ENCODE data around the gene CCDC178.
"Not testable (repeated sequence)": the region's sequence is repeated elsewhere in the genome, so short reads cannot be mapped to it uniquely, and the experiment has no call there.

CCDC178 gene

GRCh38 chr18:32974421-32975162, 465.9 kb downstream of the CCDC178 start:
- DNase-seq = no peak

DNA sequence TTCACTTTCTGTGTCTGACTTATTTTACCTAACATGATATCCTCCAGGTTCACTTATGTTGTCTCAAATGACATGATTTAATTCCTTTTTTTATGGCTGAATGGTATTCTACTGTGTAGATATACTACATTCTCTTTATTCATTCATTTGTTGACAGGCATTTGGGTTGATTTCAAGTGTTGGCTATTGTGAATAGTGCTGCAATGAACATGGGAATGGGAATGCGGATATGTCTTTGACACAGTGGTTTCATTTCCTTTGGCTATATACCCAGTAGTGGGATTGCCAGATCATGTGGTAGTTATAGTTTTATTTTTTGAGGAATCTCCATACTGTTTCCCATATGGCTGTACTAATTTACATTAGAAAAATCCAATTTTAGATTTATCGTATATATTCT, 472.3 kb downstream of the CCDC178 start:
- no peak for DNase-seq

DNA sequence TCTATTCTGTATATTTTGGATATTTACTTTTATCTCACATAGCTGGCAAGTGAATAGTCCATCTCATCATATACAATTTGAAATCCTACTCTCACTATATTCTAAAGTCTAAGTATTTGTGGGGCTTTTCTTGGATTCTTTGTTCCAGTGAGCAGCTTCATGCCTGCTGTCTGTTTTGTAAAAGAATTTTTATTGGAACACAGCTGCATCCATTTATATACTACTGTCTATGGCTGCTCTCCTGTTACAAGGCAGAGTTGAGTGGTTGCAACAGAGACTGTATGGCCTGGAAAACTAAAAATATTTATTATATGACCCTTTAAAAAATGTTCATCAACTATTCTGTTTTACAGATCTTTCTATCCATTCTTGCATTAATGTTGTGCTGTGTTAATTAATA, 474.4 kb downstream of the CCDC178 start:
- DNase-seq = no peak

- DNase-seq = peak; percentile 84
These were observed 479.0 kb downstream of the CCDC178 start for GRCh38 chr18:32961538-32961937.

GRCh38 chr18:32958746-32959145, 481.8 kb downstream of the CCDC178 start:
- DNase-seq = peak; percentile 10

GRCh38 chr18:32956591-32957315, 483.8 kb downstream of the CCDC178 start:
- DNase-seq = peak; percentile 9

DNA sequence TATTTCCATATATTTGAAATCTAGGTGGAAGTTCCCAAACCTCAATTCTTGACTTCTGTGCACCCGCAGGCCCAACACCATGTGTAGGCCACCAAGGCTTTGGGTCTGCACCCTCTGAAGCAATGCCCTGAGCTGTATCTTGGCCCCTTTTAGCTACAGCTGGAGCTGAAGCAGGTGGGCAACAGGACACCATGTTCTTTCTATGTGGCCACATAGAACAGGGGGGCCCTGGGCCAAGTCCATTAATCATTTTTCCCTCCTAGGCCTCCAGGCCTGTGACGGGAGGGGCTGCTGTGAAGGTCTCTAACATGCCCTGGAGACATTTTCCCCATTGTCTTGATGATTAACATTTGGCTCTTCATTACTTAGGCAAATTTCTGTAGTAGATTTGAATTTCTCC, 488.2 kb downstream of the CCDC178 start:
- not testable (repeated sequence) for DNase-seq

DNA sequence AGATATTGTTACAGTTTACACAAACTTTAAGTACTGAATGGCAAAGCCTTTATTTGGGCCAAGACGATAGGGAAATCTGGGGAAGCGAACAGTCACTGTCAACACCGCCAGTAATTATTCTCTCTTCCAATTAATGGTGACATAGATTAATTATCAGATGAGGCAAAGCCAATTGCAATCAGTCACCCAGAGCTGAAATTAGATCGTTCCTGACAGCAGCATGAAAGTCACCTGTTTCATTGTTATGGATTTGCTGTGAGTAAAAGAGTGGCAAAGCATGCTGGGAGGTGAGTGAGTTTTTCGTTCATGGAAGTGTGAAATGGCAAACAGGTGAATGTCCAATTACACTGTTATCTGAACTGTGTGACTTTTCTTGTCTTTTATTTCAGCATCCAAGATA, 502.9 kb downstream of the CCDC178 start:
- DNase-seq = peak; percentile 50

- DNase-seq = no peak
These were observed 503.5 kb downstream of the CCDC178 start for GRCh38 chr18:32937066-32937465.

GRCh38 chr18:32934201-32934600, 506.3 kb downstream of the CCDC178 start:
- no peak for DNase-seq

DNA sequence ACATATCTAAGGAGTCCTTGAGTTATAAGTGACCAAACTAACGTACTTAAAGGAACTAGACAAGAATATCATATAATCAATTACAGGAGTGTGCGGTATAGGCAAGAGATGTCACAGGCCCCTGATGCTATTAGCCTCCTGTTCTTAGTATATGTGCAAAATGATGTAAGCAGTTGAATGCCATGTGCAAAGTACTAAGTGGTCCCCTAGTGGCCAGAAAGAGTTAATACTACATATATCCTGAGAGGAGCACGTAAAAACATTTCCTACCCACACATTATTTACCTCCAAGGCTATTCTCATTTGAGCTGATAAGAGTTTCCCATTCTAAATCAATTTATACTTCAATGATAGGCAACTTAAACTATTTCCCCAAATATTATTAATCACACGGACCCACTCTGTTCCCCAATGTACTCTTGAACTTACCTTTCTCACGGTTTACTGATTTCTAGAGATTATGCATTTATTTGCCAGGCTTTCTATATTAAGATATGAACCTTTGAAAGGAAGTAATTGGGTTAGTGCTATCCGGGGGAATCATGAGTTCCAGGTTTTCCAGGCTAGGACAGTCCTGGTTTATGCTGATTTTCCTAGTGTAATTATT, 509.7 kb downstream of the CCDC178 start:
- DNase-seq = peak; percentile 45

- DNase-seq = no peak
These were observed 511.3 kb downstream of the CCDC178 start for GRCh38 chr18:32929213-32929612.

DNA sequence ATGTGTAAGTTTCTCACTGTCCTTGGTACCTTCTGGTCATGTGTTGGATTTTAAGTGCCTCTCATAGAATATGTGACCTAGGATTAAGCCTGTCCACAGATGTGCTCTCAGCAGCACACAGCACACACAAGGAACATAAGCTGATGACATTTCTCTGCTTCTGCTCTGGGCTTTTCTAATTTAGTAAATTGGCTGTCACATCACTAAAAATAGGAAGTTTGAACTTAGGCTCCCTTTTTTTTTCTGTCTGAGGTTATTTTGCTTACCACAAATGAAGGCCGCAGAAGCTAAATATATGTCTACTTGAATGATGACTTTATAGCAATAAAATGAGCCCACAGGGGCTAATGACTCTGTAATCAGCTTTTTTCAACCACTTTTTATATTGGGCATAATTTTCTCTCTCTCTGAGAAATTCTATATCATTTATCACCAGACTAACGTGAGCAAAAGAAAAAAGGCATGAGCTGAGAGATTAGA, 517.5 kb downstream of the CCDC178 start:
- DNase-seq = peak; percentile 31

- no peak for DNase-seq
These were observed 519.4 kb downstream of the CCDC178 start for GRCh38 chr18:32920796-32921787.

GRCh38 chr18:32919799-32920198, 520.7 kb downstream of the CCDC178 start:
- peak; percentile 85 for DNase-seq

- DNase-seq = no peak
These were observed 521.8 kb downstream of the CCDC178 start for GRCh38 chr18:32918692-32919250.

DNA sequence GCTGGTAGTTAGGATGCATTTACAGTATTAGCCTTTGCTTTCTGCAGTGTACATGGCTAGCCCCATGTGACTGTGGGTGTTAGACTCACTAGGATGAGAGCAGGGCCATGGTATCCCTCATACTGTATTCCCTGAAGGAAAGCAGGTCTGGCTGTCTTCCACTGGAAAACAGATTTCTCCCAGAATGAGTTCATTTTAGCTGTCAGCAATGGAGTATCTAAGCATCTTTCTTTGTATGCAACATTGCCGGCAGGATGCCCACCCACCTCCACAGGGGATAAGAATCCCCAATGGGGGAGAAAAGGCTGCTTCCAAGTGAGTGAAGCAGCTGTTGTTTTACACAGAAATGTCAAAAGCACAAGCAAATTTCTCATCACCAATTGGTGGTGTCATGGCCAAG, 525.0 kb downstream of the CCDC178 start:
- no peak for DNase-seq

DNA sequence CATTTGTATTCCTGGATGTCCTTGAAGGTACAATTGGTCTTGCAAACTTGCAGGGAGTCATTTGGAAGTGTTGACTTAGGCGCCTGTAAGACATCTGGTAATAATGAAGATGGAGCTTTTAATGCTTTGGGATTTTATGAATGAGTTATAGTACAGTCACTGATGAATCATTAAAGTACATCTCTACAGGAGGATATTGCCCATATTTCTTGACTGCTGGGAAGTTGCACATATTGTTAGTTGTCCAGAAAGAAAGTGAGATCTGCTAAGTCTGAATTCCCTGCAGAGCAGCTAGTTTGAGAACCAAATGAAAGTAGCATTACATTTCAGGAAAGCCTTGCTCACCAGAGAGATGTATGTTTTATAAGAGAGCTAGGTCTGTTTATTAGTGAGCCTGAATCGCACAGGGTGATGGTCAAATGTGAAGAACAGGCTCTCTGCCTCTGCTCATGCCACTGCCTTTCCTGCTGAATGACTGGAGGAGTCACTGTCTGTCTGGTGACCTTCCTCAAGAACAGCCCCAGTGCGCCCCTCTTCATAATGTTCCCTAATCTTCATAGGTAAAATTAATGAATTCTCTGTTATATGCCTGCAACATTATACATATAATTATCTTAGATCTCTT, 528.7 kb downstream of the CCDC178 start:
- DNase-seq = no peak

- DNase-seq = no peak
These were observed 529.7 kb downstream of the CCDC178 start for GRCh38 chr18:32910694-32911296.

- DNase-seq = peak; percentile 2
These were observed 530.5 kb downstream of the CCDC178 start for GRCh38 chr18:32909798-32910561.

DNA sequence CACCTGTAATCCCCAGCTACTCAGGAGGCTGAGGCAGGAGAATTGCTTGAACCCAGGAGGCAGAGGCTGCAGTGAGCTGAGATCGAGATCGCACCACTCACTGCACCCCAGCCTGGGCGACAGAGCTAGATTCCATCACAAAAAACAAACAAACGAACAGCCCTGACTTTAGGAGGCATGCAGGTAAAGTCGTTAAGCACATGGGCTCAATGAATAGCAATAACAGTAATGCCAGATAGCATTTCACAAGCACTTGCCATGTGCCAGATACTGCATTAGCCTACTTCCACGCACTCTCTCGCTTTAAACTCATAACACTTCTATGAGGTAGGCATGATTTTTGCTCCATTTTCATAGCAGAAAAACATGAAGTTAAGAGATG, 532.1 kb downstream of the CCDC178 start:
- no peak for DNase-seq

Measured in NCI-H82 (cell line).